ENCODE data around the gene RFTN2.
A peak's percentile ranks its signal among the peaks of the same experiment; 100 is the strongest.
"Not testable (repeated sequence)": the region's sequence is repeated elsewhere in the genome, so short reads cannot be mapped to it uniquely, and the experiment has no call there.

RFTN2 gene, protein sequence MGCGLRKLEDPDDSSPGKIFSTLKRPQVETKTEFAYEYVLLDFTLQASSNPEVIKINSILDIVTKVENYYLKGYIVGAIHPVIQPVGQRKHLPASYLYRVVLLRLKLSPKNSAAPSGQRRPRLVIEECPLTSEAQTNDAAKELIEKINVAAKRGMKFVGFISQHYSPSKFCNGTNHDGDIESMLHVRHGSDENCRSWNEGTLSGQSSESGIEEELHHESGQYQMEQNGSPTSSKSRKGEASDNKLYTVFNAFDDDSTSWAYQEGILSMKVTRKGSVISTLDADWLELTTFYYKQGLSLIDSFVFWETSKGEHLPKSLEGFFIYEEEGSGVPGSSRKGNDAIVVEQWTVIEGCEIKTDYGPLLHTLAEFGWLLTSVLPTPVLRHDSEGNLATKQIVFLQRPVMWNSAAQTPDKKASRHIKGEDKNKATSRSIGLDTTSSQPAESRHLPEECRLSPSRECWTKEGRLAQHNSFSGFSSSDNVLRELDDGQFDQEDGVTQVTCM

GRCh38 chr2:197675246-197675645, at the start of gene RFTN2:
TSS of gene RFTN2 (minus strand) at chr2:197675587. CDS start at chr2:197675458, 129 bp downstream.
- no peak for DNase-seq (ENCODE audit: low read depth in 2 of 2)

DNA sequence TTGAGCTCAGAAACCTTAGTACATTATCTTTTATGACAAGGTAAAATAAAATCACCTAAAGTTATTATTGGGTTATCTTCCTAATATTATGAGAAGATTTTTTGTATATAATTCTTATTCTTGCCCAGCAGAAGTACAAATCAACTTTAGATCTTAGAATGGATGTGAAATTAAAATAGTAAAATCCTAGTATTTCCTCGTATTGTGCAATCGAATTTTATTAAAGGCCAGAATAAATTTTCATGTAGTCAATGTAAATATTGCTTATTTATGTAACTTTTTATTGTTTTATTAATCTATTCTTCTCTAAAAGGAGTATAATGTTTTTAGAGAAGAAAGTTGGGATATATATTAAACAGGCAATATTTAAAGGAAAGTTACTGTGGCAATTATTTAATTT, 42.5 kb upstream of the RFTN2 start:
- no peak for DNase-seq (ENCODE audit: low read depth in 2 of 2)

DNA sequence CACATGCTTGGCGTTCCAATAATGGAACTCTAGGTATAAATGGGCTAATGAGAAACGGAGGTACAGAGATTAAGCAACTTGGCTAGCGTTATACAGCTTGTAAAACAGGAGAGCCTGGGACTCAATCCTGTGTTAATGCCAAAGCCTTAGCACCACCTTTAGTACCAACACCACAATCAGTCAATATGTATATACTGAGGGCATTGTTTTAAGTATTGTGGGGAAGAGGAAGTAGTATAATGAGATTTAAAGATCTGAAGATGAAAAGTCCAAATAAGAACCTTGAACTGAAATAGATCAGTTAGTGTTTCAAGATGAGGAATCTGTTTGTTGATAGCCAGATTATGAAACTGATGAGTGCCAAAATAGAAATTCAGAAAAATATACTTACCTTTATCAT, 37.9 kb upstream of the RFTN2 start:
- DNase-seq (ENCODE audit: low read depth in 2 of 2) = no peak

DNA sequence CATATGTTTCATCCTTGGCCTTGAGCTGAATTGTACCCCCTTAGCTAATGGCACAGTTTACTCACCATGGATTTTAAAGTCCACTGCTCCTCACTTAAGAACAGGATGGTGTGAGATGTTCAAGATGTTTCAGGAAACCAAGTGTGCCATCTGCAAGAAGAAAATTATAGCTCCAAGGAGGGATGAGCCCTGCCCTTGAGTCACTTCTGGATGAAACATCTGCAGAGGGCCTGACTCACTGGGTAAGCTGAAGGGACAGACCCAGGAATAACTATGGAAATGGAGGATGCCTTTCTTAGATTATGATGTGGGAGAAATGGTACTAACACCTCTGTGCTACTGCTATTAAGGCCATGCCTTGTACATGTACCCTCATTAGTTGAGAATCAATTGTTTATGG, 36.2 kb upstream of the RFTN2 start:
- DNase-seq (ENCODE audit: low read depth in 2 of 2) = no peak

DNA sequence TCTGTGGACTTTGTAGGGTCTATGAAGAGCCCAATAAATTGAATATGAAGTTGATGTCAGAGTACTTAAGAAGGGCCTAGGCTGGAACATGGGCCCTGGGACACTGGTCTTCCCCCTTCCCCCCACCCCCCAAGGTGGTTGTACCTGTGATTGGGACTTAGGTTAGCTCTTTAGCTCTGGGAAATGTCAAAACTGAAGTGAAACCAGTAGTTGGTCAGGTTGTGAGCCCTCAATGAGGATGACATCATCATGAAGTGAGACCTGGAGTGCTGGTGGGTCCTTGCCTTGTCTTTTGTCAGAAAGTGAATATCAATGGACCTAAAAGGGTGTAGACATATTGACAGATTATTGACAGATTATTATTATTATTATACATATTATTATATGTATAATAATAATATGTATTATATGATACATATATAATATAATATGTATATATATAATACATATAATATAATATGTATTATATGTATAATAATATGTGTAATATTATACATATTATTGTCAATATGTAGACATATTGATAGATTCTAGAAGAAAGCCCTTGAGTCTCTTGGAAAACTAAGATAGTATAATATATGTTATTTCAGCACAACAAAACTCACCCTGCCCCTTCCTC, 35.1 kb upstream of the RFTN2 start:
- no peak for DNase-seq (ENCODE audit: low read depth in 2 of 2)

GRCh38 chr2:197709140-197709539, 33.8 kb upstream of the RFTN2 start:
- DNase-seq (ENCODE audit: low read depth in 2 of 2) = not testable (repeated sequence)

DNA sequence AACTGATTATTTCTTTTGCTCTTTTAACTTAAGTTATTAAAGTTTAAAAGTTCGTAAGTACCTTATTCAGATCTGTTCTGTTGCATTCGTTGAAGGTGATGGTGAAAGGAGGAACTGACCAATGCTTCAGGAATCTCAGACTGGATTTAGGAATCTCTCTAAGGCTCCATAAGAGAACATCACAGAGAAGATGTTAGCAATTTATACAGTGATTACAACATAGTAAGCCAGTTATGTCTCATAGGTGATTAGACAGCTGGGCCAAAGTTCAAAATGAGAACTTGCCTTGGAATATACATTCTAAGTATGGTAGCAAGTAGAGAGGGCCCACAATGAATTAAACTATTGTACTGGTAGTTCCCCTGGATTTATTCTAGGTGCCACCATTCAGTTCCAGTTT, 32.9 kb upstream of the RFTN2 start:
- DNase-seq (ENCODE audit: low read depth in 2 of 2) = no peak

- no peak for DNase-seq (ENCODE audit: low read depth in 2 of 2)
Measured at GRCh38 chr2:197707316-197708213, 32.2 kb upstream of the RFTN2 start.

- DNase-seq (ENCODE audit: low read depth in 2 of 2) = no peak
Measured at GRCh38 chr2:197706839-197707207, 31.4 kb upstream of the RFTN2 start.

GRCh38 chr2:197705912-197706838, 30.8 kb upstream of the RFTN2 start:
- no peak for DNase-seq (ENCODE audit: low read depth in 2 of 2)

DNA sequence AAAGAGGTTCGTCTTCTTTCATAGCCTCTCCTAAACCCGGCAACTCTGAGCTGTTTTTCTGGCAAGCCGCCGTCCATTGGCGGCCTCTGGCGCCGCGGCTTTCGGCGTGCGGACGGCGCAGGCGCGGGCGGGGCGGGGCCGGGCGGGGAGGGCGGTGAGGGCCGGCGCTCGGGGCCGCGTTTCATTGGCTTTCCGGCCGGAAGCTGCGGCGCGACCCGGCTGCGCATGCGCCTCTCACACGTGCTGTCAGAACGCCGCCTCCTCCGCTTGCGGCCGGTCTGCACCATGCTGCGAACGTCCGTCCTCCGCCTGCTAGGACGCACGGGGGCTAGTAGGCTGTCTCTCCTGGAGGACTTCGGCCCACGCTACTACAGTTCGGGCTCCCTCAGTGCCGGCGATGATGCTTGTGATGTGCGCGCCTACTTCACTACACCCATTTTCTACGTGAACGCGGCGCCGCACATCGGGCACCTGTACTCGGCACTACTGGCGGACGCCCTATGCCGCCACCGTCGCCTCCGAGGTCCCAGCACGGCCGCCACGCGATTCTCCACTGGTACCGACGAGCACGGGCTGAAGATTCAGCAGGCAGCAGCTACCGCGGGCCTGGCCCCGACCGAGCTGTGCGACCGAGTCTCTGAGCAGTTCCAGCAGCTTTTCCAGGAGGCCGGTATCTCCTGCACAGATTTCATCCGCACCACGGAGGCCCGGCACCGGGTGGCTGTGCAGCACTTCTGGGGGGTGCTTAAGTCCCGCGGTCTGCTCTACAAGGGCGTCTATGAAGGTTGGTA, 29.9 kb upstream of the RFTN2 start, which contains the start of gene MARS2:
Gene MARS2 (plus strand): TSS at position 249 of the 791 bp plus-strand sequence. CDS start 37 bp downstream, at position 286.
- peak; percentile 90 to 91 for DNase-seq (ENCODE audit: low read depth in 2 of 2)

DNA sequence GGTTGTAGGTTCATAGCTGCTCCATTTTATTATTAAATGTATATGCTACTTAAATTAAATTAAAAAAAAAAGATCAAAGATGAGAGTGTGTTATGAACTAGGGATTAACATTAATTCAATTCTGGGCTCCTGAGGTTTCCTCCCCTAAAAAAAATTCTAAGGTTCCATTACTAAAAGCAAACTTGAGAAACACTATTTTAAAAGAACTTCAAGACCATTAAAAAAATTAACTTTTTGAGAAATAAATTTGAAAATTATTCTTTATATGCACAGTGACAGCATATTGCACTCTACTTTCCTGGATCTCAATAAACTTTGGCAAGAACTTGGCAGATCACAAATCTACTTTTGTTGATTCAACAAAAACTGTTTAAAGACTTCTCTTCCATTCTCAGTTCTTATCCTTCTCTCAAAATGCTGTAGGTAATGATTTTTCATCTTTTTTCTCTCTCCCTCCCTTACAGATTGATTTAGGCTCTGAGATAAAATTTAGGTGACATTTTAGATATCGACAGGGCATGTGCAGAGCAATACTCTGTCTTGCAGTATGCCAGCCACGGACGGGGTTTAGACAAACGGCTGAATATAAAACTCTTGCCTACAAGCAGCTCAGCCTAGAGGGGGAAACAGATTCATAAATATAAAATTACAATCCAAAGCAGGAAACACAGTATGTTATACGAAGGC, 29.2 kb upstream of the RFTN2 start:
- no peak for DNase-seq (ENCODE audit: low read depth in 2 of 2)

- no peak for DNase-seq (ENCODE audit: low read depth in 2 of 2)
Measured at GRCh38 chr2:197700960-197701359, 25.6 kb upstream of the RFTN2 start.

GRCh38 chr2:197699724-197700123, 24.3 kb upstream of the RFTN2 start:
- not testable (repeated sequence) for DNase-seq (ENCODE audit: low read depth in 2 of 2)

- not testable (repeated sequence) for DNase-seq (ENCODE audit: low read depth in 2 of 2)
Measured at GRCh38 chr2:197696571-197696970, 21.2 kb upstream of the RFTN2 start.

GRCh38 chr2:197695971-197696370, 20.6 kb upstream of the RFTN2 start:
- not testable (repeated sequence) for DNase-seq (ENCODE audit: low read depth in 2 of 2)

GRCh38 chr2:197695206-197695605, 19.8 kb upstream of the RFTN2 start:
- not testable (repeated sequence) for DNase-seq (ENCODE audit: low read depth in 2 of 2)

GRCh38 chr2:197677483-197677882, 2.1 kb upstream of the RFTN2 start:
- no peak for DNase-seq (ENCODE audit: low read depth in 2 of 2)

DNA sequence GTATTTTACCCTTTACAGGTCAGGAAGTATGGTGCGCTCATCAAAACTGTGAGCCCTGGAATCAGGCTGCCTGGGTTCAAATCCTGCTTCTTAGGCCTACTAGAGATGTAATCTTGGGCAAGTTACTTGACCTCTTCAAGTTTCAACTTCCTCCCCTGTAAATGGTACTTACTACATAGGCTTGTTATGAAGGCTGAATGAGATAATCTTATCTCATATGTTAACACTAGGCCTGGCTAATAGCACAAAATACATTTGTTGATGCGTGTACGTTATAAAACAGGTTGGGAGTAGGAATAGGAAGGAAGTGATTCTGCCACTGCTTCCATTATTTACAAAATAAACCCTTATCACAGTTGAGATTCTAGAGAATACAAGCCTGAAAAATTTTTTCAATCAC, 1.7 kb upstream of the RFTN2 start:
- DNase-seq (ENCODE audit: low read depth in 2 of 2) = no peak

Measured in stimulated activated CD8-positive, alpha-beta memory T cell treated with anti-CD3 and anti-CD28 coated beads, Interleukin-2, amount 100 ng/mL, for 48 hours (primary cell).